Spleen (tissue), 11 donors: ENCODE results near the gene PSMA6. TPM values are rescaled to one million over a fixed set of nuclear protein-coding genes. Genes with fewer than 3 reads are reported as not detected.
A peak's percentile ranks its signal among the peaks of the same experiment; 100 is the strongest.

Experiments used
- DNase-seq: peaks from one replicate; pipeline ENCODE4 v3.0.0-alpha.2; 2020
- H3K27ac ChIP-seq, 8 donors: fragments of 200-600 bp; sonication (generic) in 7 of 8; 1 replicate in 4 of 8; 2 replicates in 4 of 8; pipeline versions ENCODE4 v1.5.0 to v1.8.0; 2016 to 2021; ENCODE audit warnings: inconsistent platforms in 4 of 8, mild to moderate bottlenecking in 4 of 8, moderate library complexity in 1 of 8
- H3K27me3 ChIP-seq, 7 donors: fragments of 200-600 bp; sonication (generic) in 6 of 7; replicated peaks in 1 of 7; 1 replicate in 4 of 7; 2 replicates in 3 of 7; pipeline versions ENCODE4 v1.5.0 to v1.8.0; 2016 to 2021; ENCODE audit warnings: inconsistent platforms in 3 of 7, mild to moderate bottlenecking in 1 of 7
- H3K36me3 ChIP-seq, 6 donors: fragments of 200-600 bp; sonication (generic) in 5 of 6; 1 replicate in 4 of 6; 2 replicates in 2 of 6; pipeline versions ENCODE4 v1.5.0 to v1.8.0; 2016 to 2021; ENCODE audit warnings: inconsistent platforms in 2 of 6
- H3K4me1 ChIP-seq, 6 donors: fragments of 200-600 bp; sonication (generic) in 5 of 6; 1 replicate in 3 of 6; 2 replicates in 3 of 6; pipeline versions ENCODE4 v1.5.0 to v1.8.0; 2016 to 2021; ENCODE audit warnings: inconsistent platforms in 3 of 6
- H3K4me3 ChIP-seq, 8 donors: fragments of 200-600 bp; sonication (generic) in 7 of 8; 1 replicate in 4 of 8; 2 replicates in 4 of 8; pipeline versions ENCODE4 v1.5.0 to v1.8.0; 2016 to 2021; ENCODE audit warnings: inconsistent platforms in 4 of 8, mild to moderate bottlenecking in 4 of 8, moderate library complexity in 2 of 8
- H3K9me3 ChIP-seq, 8 donors: fragments of 200-600 bp; sonication (generic) in 7 of 8; 1 replicate in 4 of 8; 2 replicates in 4 of 8; pipeline versions ENCODE4 v1.5.0 to v1.8.0; 2016 to 2021; ENCODE audit warnings: inconsistent platforms in 4 of 8
- POLR2A ChIP-seq, 3 donors: fragments of 450-650 bp; IDR thresholded peaks; one replicate each; pipeline ENCODE4 v1.5.1; 2017; ENCODE audit warnings: antibody characterized with exemption in 3 of 3, mild to moderate bottlenecking in 1 of 3
- POLR2AphosphoS5 ChIP-seq, 3 donors: sonication (generic); formaldehyde crosslinking; IDR thresholded peaks; one replicate each; pipeline ENCODE4 v1.5.1; 2017; ENCODE audit warnings: antibody characterized with exemption in 3 of 3
- WGBS, 5 donors: extraction: QIAGEN DNeasy Blood & Tissue Kit in 3 of 5; methylation state at CpG; one replicate each; pipeline versions ENCODE4 v1.1.5 to v1.1.7; 2013 to 2018; 5-methylcytosine and 5-hydroxymethylcytosine counted together
- intact Hi-C: fragments of 100-400 bp; cut with DNase I; formaldehyde crosslinking; loops from one replicate; pipeline ENCODE4 v1.15.0; 2023; ENCODE audit warnings: low total_unique reads
- polyA plus RNA-seq, 3 donors: library from polyadenylated mRNA; stranded (reverse); fragments of 200-250 nt; gene quantifications; one replicate each; pipeline ENCODE4 v1.2.1, GENCODE V29; 2013
- total RNA-seq, 7 donors: library from RNA; depleted of rRNA in 3 of 7; stranded (reverse); fragments of >200 nt in 3 of 7; fragmentation: NEBNext Ultra II Directional in 4 of 7; extraction: Animal tissue kit (Norgen Biotek cat#: 25700) in 4 of 7; gene quantifications; one replicate each; pipeline versions ENCODE4 v1.1.0 to v1.2.1, GENCODE V29; 2016 to 2021
- TF ChIP-seq, protein P1 (sequence below), 11 experiments: fragments of 200-600 bp in 7 of 11; fragments of 450-650 bp in 4 of 11; sonication (generic) in 4 of 11; IDR thresholded peaks in 8 of 11; conservative IDR thresholded peaks in 3 of 11; 1 replicate in 7 of 11; 2 replicates in 4 of 11; pipeline versions ENCODE4 v1.4.0 to v1.8.0; 2016 to 2021; ENCODE audit warnings: antibody characterized with exemption in 11 of 11, inconsistent platforms in 4 of 11, mild to moderate bottlenecking in 1 of 11
- donor health status: healthy with polysubstance abuse.
- donor health status: DM: no; HTN: no; CAD: no; lungs with moderate emphysema.
- donor health status: DM: no; HTN: no; CAD: no.
- donor health status: Bipolar disorder and iron deficiency.
- donor health status: healthy.
- donor health status: DM: no; HTN: no; CAD: no.
- donor health status: DM: yes; HTN: yes; CAD: no.

PSMA6 gene
- total and polyA plus RNA-seq, 10 donors = 108 to 185 (median 131) TPM

DNA sequence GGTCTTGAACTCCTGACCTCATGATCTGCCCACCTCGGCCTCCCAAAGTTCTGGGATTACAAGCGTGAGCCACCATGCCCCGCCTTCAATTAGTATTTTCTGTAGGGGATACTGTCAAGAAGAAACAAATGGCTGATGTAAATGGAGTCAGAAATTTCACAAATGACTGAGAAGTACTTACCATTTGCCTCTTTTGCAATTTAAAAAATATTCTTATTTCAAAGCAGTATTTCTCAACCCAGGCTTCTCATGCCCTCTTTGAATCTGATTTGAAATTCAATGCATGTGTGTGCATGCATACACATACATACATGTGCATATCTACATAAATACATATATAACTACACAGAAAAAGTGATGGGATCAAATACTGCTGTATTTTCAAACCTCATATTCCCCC is 4.4 kb downstream of the PSMA6 start:
- Histone ChIP-seq H3K9me3 (no peaks in the 10 kb centered on the region), H3K4me3 (no peak overlapping the region), H3K4me1 (peaks cover 61 to 94% (median 85%) of the 10 kb centered on the region in 6 donors), H3K27me3 (no peaks in the 10 kb centered on the region), H3K27ac (peak overlapping the region in 4 of 8 donors; percentile 2 to 95 (median 72)), H3K36me3 (peaks cover 0 to 14% (median 2%) of the 10 kb centered on the region in 6 donors)
- WGBS, 5 donors = 70 to 87% (median 80%) methylated on average over 3 of the region's 3 CpGs
- TF ChIP-seq POLR2AphosphoS5 (IDR thresholded peaks at IDR 0.05) = no peak
- TF ChIP-seq POLR2A (IDR thresholded peaks at IDR 0.05) = no peak
- TF ChIP-seq, protein P1, sequence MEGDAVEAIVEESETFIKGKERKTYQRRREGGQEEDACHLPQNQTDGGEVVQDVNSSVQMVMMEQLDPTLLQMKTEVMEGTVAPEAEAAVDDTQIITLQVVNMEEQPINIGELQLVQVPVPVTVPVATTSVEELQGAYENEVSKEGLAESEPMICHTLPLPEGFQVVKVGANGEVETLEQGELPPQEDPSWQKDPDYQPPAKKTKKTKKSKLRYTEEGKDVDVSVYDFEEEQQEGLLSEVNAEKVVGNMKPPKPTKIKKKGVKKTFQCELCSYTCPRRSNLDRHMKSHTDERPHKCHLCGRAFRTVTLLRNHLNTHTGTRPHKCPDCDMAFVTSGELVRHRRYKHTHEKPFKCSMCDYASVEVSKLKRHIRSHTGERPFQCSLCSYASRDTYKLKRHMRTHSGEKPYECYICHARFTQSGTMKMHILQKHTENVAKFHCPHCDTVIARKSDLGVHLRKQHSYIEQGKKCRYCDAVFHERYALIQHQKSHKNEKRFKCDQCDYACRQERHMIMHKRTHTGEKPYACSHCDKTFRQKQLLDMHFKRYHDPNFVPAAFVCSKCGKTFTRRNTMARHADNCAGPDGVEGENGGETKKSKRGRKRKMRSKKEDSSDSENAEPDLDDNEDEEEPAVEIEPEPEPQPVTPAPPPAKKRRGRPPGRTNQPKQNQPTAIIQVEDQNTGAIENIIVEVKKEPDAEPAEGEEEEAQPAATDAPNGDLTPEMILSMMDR (IDR thresholded peaks at IDR 0.05 in 8 of 11, conservative IDR thresholded peaks at IDR 0.05 in 3 of 11) = no peak
- intact Hi-C loops = no loop called here
- DNase-seq = no peak

DNA sequence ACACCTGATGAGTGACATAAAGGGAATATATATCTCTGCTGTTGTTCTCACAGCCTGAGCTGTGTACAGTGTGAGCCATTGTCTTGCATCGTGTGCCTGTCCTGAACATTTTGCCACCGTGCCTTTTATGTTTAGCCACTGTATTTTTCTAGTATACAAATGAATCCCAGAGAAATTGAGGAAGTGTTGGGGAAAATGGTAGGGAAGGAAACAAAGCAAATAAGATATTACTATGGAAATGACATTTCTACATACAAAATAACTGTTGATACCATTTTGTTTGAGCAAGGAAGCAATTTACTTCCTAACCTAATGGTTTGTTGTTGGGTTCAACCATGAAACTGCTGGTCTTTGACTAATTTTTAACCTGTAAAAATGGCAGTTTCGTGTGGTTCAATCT is 5.5 kb downstream of the PSMA6 start:
- TF ChIP-seq POLR2A (IDR thresholded peaks at IDR 0.05) (no peak), POLR2AphosphoS5 (IDR thresholded peaks at IDR 0.05) (no peak)
- TF ChIP-seq, protein P1 (IDR thresholded peaks at IDR 0.05 in 8 of 11, conservative IDR thresholded peaks at IDR 0.05 in 3 of 11) = no peak
- Histone ChIP-seq H3K4me3 (no peak overlapping the region), H3K27ac (peak overlapping the region in 3 of 8 donors; percentile 52 to 95 (median 92)), H3K9me3 (no peaks in the 10 kb centered on the region), H3K27me3 (no peaks in the 10 kb centered on the region), H3K4me1 (peaks cover 65 to 100% (median 92%) of the 10 kb centered on the region in 6 donors), H3K36me3 (peaks cover 0 to 14% (median 2%) of the 10 kb centered on the region in 6 donors)
- intact Hi-C loops = no loop called here
- 81 to 93% (median 84%) methylated on average over 3 of the region's 3 CpGs for WGBS, 5 donors
- no peak for DNase-seq

DNA sequence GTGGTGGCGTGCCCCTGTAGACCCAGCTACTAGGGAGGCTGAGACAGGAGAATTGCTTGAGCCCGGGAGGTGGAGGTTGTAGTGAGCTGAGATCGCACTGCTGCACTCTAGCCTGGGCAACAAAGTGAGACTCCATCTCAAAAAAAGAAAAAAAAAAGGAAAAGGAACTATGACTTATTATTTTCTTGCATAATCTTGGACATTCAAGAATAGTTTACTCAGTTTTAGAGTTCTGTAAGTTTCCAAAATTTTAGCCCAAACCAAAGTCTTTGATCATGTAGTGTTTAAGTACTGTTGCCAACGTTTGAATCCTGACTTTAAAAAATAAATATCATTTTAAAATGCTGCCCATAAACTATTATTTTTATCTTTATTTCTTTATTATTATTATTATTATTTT is 6.2 kb downstream of the PSMA6 start:
- no peak for DNase-seq
- H3K27ac ChIP-seq = peak overlapping the region in 3 of 8 donors; percentile 52 to 95 (median 92)
- H3K36me3 ChIP-seq = peaks cover 0 to 14% (median 2%) of the 10 kb centered on the region in 6 donors
- H3K4me3 ChIP-seq = no peak overlapping the region
- H3K27me3 ChIP-seq = no peaks in the 10 kb centered on the region
- TF ChIP-seq POLR2A (IDR thresholded peaks at IDR 0.05) (no peak), POLR2AphosphoS5 (IDR thresholded peaks at IDR 0.05) (no peak)
- TF ChIP-seq, protein P1 (IDR thresholded peaks at IDR 0.05 in 8 of 11, conservative IDR thresholded peaks at IDR 0.05 in 3 of 11) = no peak
- peaks cover 60 to 100% (median 90%) of the 10 kb centered on the region in 6 donors for H3K4me1 ChIP-seq
- intact Hi-C loops = no loop called here
- 77 to 86% (median 82%) methylated on average over 4 of the region's 4 CpGs for WGBS, 5 donors
- H3K9me3 ChIP-seq = no peaks in the 10 kb centered on the region

DNA sequence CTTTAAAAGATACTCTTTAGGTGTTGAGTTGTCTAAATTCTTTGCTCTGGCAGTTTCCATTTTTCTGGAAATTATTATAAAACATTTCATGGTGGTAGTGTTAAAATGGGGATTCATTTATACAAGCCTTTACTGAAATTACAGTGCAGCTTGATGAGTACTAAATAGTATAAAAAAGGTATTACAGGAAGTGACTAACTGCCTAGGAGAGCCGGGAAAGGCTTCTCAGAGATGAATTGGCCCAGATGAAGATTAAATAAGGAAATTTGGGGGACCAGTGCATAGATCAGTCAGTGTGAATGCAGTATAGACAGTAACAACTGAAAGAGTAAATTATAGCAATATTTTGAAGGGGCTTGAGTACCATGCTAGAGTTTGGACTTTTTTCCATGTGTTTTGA is 7.5 kb downstream of the PSMA6 start:
- TF ChIP-seq POLR2A (IDR thresholded peaks at IDR 0.05) (no peak), POLR2AphosphoS5 (IDR thresholded peaks at IDR 0.05) (no peak)
- TF ChIP-seq, protein P1 (IDR thresholded peaks at IDR 0.05 in 8 of 11, conservative IDR thresholded peaks at IDR 0.05 in 3 of 11) = no peak
- no peaks in the 10 kb centered on the region for H3K9me3 ChIP-seq
- H3K36me3 ChIP-seq = peaks cover 0 to 23% (median 2%) of the 10 kb centered on the region in 6 donors
- DNase-seq = no peak
- peak overlapping the region in 3 of 8 donors; percentile 52 to 66 (median 53) for H3K27ac ChIP-seq
- no peaks in the 10 kb centered on the region for H3K27me3 ChIP-seq
- H3K4me3 ChIP-seq = no peak overlapping the region
- WGBS, 5 donors = 14 to 30% (median 24%) methylated on average over 1 of the region's 1 CpG
- intact Hi-C loops = no loop called here
- peaks cover 48 to 100% (median 82%) of the 10 kb centered on the region in 6 donors for H3K4me1 ChIP-seq
